GM19324 (cell line): ENCODE results near the gene ZSCAN5C.
"Not testable (repeated sequence)": the region's sequence is repeated elsewhere in the genome, so short reads cannot be mapped to it uniquely, and the experiment has no call there.

Experiments
- ATAC-seq: cut with Tn5 transposase; IDR thresholded peaks from one replicate; pipeline ENCODE4 v1.9.1; 2021; ENCODE audit warnings: mild to moderate bottlenecking, moderate library complexity; ENCODE audit not compliant: unreplicated experiment, low FRiP score

Gene ZSCAN5C

DNA sequence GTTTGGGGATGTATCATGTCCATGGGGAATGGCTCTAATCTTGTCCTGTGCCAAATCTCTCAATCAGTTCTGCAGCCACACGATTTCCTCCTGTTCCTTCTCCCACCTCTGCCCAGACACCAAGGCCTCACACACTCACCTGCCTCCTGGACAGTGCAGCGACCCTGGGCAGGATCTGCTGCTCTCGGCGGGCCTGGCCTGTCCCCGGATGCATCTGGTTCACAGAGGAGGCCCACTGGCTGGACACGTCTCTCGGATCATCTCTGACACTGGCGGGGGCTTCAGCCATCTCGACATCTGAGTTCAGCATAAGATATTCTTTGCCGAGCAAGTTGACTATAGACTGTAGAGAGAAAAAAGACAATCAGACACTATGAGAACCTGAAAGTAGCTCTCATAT lies 10.4 kb upstream of the ZSCAN5C start:
- ATAC-seq = no peak

DNA sequence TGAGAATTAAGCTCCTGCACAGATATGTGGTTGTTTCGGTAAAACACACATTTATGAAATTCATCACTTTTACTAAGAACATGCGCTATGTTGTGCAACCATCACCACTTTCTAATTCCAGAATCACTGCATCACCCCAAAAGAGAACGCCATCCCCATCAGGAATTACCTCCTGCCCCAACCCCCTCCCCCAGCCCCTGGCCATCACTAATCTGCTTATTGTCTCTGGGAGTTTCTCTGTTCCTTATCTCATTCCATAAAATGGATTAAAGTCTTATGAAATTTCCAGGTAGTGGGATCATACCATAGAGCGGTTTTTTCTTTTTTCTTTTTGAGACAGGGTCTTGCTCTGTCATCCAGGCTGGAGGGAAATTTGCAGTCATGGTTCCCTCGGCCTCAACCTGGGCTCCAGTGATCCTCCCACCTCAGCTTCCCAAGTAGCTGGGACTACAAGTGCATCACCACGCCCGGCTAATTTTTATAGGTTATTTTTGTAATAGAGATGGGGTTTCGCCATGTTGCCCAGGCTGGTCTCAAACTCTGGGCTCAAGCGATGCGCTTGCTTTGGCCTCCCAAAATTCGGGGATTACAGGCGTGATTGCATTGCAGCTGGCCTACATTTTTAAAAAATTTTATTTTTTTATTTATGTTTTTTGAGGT lies 8.0 kb upstream of the ZSCAN5C start:
- ATAC-seq = no peak

DNA sequence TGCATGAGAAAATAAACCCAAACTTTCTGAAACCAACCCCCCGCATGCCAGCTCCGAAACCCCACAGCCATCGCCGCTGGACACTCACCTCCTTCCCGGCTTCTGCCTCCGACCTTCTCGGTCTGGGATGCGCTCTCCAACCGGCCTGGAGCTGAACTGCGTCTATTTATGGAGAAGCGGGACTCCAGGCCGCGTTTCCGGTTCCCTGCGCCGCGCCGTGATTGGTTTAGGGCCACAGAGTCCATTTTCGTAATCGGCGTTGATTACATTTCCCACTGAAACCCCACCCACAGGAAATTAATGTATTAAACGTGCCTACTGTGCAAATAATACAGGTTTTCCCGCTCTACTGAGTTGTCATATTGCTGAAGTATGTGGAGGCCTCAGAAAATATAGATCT lies 4.4 kb upstream of the ZSCAN5C start, which contains the start of gene ZSCAN5B:
Gene ZSCAN5B (minus strand): TSS at position 138 of the 400 bp plus-strand sequence. CDS start 4,731 bp downstream, outside the sequence.
- ATAC-seq = not testable (repeated sequence)

DNA sequence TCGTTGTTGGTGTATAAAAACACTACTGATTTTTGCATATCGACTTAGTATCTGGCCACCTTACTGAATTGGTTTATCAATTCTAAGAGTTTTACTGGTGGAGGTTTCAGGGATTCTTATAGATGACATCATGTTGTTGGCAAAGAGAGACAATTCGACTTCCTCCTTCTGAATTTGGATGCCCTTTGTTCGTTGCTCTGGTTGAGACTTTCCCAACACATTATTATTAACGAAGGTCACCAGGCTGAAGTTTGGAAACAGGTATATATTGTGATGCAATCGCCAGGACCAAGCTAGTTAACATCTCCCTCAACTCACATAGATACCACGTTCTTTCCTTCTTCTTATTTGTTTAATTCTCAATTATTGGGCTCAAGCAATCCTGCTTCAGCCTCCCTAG lies 2.4 kb upstream of the ZSCAN5C start:
- ATAC-seq = no peak

DNA sequence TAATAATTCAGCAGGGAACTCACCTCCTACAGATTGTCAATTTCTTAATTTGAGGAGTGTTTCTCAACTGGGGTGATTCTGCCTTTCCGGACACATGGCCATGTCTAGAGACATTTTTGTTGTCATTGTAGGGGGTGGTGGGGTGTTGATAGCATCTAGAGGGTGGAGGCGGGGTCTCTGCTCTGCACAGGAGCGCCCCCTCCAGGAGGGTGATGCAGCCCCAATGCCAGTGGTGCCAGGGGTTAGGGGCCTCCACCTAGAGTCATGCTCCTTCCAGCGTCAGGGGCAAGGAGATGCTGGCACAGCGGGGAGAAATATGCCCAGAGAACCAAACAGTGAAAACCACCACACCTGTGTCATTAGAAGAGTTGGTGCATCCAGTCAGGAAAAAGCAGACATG lies 5.5 kb downstream of the ZSCAN5C start:
- ATAC-seq = not testable (repeated sequence)

DNA sequence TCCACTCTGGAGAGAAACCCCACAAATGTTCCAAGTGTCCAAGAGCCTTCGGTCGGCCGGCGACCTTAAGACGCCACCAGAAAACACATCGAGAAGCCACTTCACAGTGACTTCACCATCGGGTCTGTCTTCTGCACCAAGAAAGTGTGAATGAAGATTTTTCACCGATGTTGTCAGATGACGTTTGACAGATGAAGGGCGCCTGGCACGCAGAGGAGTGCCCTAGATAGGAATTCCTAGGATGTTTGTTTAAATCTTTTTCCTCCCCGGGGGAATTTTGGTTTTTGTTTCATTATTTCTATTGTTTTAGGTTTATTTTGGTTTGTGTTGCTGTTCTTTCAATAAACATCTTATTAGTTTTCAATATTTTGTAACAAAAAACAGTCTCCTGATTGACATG lies 7.0 kb downstream of the ZSCAN5C start:
- ATAC-seq = no peak

DNA sequence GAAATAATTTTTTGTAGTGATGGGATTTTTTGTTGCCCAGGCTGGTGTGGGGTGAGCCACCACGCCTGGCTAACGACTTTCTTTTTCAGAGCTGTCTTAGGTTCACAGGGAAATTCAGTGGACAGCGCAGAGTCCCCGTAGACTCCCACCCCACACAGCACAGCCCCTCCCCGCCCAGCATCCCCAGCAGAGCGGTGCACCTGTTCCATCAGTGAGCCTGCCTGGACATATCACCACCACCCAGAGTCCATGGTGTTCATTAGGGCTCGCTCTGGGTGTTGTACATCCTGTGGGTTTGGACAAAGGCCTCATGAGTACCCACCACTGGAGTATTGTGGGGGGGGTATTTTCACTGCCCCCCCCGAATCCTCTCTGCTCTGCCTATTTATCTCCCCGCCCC lies 8.0 kb downstream of the ZSCAN5C start:
- not testable (repeated sequence) for ATAC-seq

DNA sequence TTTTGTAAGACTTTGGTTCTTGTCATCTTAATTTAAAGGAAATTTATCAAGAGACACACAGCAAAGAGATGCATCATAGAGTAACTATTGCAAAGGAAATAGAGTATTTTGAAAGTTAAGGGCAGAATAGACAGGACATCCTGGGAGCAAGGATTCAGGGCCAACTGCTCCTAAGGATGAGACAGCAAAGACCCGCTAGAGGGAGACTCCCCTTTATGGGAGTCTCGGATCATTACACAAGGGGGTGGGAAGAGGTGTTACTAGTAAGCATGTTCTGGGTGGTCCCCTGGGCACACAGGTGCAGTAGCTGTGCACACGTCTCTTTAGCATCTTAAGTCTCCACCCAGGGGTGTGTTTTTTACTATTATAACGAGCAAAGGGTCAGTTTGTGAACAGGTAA lies 9.6 kb downstream of the ZSCAN5C start:
- ATAC-seq = no peak

DNA sequence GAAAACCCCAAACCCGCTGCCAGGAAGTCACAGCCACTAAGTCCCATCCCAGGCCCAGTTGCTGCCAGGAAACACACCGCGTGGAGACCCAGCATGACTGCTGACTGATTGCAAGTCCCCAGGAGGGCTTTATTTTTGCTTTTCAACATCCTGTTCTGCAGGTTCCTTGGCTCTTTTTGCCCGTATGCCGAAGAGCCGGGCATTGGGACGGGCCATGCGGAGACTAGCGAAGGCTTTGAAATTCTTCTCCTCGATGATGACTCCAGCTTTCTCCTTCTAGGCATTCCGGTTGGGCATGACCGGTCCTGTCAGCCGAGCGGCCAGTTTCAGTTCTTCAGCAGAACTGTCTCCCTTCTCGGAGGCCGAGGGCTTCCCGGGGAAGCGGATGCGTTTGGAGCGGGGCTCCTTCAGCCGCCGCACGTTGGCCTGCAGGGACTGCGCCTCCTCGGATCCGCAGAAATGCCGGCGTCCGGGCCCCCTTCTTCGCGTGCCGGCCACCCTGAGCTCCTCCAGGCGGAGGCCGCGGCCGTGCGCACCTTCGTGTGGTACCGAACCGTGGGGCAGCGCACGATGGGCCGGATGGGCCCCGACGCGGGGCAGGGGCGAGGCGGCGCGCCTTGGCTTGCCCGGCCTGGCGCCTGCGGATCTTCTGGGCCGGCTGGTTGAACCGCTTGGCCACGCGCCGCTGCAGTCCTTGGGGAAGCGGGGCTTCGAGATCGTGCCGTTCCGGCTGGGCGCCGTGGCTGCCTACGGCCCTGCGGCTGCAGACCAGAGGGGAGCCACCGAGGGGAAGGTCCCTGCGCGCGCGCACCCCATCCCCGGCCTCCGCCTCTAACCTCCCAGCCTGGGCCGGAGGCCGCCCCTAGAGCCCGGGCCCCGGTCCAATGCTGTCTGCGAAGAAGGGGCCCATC lies 15.2 kb downstream of the ZSCAN5C start:
- ATAC-seq = no peak

DNA sequence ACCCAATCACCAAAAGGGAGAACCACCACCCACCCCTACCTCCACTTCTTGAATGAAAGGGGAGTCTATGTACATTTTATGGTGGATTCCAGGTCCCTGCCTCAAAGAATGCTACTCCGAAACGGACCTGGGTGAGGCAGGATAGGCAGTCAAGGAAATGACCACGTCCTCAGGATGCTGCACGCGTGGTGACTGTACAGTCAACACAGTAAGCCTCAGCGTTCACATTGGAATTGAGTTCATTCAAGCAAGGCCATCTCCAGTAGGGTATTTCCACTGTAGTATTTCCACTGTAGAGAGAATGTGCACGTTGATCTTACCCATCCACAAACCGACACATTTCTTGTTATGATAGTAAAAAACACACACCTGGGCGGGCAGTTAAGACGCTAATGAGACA lies 16.9 kb downstream of the ZSCAN5C start:
- no peak for ATAC-seq

DNA sequence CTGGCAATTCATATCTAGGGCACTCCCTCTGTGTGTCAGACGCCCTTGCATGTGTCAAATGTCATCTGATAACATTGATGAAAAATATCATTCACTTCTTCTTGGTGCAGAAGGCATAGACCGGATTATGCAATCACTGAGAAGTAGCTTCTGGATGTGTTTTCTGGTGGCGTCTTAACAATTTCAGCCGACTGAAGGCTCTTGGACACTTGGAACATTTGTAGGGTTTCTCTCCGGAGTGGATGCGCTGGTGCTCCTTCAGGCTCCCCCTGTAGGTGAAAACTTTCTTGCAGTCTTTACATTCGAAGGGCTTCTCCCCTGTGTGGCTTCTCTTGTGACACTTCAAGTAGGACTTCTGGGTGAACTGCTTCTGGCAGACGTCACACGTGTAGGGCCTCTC lies 19.4 kb downstream of the ZSCAN5C start:
- not testable (repeated sequence) for ATAC-seq

DNA sequence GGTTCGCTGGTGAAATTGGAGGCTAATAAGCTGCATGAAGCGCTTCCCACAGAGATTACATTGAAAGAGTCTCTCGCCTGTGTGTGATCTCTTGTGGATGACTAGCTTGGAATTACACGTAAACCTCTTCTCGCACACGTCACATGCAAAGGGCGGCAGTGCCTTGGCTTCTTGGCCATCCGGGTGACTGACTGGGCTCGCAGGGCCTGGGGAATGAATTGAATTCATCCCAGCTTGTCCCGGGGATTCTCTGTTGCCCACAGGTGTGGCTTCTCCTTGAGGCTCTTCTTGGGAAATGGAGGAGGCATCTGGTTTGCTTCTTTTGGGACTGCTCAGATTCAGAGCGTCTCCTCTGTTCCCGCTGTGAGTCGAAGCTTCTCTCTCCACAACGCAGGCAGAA lies 19.8 kb downstream of the ZSCAN5C start:
- ATAC-seq = no peak

DNA sequence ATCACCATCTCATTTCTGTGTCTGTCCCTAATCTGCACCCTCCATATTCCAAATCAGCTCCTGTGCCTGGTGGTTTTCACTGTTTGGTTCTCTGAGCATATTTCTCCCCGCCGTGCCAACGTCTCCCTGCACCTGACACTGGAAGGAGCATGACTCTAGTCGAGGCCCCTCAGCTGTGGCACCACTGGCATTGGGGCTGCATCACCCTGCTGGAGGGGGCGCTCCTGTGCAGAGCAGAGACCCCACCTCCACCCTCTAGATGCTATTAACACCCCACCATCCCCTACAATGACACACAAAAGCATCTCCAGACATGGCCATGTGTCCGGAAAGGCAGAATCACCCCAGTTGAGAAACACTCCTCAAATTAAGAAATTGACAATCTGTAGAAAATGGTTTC lies 20.8 kb downstream of the ZSCAN5C start:
- ATAC-seq = no peak

DNA sequence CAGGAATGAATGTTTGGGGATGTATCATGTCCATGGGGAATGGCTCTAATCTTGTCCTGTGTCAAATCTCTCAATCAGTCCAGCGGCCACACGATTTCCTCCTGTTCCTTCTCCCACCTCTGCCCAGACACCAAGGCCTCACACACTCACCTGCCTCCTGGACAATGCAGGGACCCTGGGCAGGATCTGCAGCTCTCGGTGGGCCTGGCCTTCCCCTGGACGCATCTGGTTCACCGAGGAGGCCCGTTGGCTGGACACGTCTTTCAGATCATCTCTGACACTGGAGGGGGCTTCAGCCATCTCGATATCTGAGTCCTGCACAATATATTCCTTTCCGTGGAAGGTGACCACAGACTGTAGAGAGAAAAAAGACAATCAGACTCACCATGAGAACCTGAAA lies 21.4 kb downstream of the ZSCAN5C start:
- ATAC-seq = no peak

DNA sequence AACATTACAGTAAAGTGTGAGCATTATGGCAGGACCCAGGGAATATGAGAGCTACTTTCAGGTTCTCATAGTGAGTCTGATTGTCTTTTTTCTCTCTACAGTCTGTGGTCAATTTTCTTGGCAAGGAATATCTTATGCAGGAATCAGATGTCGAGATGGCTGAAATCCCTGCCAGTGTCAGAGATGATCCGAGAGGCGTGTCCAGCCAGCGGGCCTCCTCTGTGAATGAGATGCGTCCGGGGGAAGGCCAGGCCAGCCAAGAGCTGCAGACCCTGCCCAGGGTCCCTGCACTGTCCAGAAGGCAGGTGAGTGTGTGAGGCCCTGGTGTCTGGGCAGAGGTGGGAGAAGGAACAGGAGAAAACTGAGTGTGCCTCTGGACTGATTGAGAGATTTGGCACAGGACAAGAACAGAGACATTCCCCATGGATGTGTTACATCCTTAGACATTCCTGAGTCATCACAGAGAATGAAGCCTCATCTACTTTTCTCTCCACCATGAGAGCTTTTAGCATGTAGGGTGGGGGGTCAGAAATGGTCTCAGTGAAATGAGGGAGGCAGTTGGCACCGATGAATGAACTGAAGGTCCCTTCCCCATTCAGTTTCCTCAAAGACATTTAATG lies 43.2 kb downstream of the ZSCAN5C start:
- ATAC-seq = no peak

DNA sequence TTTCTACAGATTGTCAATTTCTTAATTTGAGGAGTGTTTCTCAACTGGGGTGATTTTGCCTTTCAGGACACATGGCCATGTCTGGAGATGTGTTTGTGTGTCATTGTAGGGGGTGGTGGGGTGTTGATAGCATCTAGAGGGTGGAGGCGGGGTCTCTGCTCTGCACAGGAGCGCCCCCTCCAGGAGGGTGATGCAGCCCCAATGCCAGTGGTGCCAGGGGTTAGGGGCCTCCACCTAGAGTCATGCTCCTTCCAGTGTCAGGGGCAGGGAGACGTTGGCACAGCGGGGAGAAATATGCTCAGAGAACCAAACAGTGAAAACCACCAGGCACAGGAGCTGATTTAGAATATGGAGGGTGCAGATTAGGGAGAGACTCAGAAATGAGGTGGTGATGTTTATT lies 43.7 kb downstream of the ZSCAN5C start:
- ATAC-seq = not testable (repeated sequence)

DNA sequence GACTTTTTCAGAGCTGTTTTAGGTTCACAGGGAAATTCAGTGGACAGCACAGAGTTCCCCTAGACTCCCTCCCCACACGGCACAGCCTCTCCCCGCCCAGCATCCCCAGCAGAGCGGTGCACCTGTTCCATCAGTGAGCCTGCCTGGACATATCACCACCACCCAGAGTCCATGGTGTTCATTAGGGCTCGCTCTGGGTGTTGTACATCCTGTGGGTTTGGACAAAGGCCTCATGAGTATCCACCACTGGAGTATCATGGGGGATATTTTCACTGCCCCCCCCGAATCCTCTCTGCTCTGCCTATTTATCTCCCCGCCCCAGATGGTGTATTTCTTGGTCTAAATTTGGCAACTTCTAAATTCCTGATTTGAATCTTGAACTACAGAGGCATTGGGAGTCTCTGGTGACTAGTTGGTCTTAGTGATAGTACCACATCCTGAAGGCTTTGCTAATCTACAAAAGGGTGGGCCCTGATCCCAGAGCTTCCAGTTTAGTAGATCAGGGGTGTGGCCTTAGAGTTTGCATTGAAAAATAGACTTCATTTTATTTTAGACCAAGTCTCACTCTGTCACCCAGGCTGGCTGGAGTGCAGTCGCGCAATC lies 46.8 kb downstream of the ZSCAN5C start:
- not testable (repeated sequence) for ATAC-seq

DNA sequence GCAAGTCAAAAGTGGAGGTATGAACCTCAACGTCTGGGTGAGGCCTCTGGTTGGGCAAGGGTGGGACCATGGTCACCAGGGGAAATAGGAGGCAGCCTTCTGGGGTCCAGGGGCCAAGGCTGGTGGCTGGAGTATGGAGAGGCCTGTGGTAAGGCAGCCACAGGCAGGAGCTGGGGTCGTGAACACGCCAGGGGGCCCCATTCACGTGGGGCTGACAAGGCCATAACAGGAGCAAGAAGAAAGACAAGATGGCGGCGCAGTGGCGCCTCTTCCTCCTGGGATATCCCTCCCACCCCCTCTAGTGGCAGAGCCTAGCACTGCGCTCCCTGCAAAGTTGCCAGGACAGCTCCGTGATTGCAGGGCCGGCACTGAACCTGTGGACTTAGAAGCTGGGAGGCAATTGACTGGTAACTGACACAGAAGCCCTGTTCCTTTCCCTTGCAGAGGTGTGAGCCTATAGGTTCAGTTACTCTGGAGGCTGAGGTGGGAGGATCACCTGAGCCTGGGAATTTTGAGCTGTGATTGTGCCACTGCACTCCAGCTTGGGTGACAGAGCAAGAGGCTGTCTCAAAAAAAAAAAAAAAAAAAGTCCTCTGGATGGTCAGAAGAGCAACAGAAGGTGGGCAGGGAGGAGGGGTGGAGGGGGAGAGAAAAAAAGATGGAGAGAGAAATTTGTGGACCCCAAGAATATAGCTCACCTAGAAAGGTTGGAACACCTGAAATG lies 50.8 kb downstream of the ZSCAN5C start:
- ATAC-seq = no peak

DNA sequence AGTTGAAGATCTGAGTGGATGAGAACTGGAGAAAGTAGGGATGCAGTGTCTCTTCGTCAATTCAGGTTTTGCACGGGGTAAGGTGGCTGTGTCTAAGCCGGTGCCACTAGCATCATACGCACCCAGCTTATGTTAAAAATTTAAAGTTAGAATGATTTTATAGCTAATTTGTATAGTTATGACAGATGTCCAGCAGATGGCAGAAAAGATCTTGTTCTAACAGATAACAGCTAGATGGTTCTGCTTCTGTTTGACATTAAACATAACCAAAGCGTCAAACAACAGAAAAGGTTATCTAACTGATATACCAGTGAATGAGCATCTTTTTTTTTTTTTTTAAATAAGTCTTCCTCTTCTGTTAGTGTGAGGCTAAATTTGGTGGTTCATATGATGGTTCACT lies 51.7 kb downstream of the ZSCAN5C start:
- ATAC-seq = no peak

DNA sequence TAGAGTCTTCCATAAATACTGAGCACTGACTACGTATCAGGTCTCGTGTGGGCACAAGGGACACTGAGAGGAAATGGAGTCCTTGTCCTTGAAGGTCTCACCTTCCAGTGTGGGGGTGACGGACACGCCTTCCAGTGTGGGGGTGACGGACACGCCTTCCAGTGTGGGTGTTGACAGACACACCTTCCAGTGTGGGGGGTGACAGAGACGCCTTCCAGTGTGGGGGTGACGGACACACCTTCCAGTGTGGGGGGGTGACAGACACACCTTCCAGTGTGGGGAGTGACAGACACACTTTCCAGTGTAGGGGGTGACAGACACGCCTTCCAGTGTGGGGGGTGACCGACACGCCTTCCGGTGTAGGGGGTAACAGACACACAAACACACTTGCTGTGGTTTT lies 56.2 kb downstream of the ZSCAN5C start:
- ATAC-seq = no peak
